Epidermal melanocyte (primary cell): ENCODE results near the gene NUDT17.

Experiments
- DNase-seq: peaks from one replicate; pipeline ENCODE4 v3.0.0; 2011; ENCODE audit warnings: low spot score; ENCODE audit not compliant: insufficient read length

NUDT17 gene

GRCh38 chr1:145889722-145890121 is 44.3 kb downstream of the NUDT17 start:
- DNase-seq: no peak

GRCh38 chr1:145891143-145891542 is 45.7 kb downstream of the NUDT17 start:
- DNase-seq: no peak

GRCh38 chr1:145891587-145892485 is 46.4 kb downstream of the NUDT17 start:
- DNase-seq: peak; percentile 94

GRCh38 chr1:145892486-145893087 is 47.2 kb downstream of the NUDT17 start:
- peak; percentile 25 for DNase-seq

- no peak for DNase-seq
Observed at GRCh38 chr1:145893306-145894055, 48.1 kb downstream of the NUDT17 start.

- DNase-seq: no peak
Observed at GRCh38 chr1:145895471-145895870, 50.0 kb downstream of the NUDT17 start.

GRCh38 chr1:145897969-145898368 is 52.5 kb downstream of the NUDT17 start:
- DNase-seq: no peak
